HG02870 (cell line): ENCODE results near the gene CTAG1A.
"Not testable (repeated sequence)": the region's sequence is repeated elsewhere in the genome, so short reads cannot be mapped to it uniquely, and the experiment has no call there.

ENCODE experiments used
- ATAC-seq: cut with Tn5 transposase; IDR thresholded peaks from one replicate; pipeline ENCODE4 v1.9.1; 2021; ENCODE audit warnings: mild to moderate bottlenecking, moderate library complexity; ENCODE audit not compliant: unreplicated experiment

The CTAG1A gene

DNA sequence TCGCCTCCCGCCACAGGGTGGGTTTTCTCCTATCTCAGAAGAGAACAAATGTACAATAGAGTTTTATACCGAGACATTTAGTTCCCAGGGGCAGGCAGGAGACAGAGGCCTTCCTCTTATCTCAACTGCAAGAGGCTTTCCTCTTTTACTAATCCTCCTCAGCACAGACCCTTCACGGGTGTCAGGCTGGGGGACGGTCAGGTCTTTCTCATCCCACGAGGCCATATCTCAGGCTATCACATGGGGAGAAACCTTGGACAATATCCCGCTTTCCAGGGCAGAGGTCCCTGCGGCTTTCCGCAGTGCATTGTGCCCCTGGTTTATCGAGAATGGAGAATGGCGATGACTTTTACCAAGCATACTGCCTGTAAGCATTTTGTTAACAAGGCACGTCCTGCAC lies 23.9 kb downstream of the CTAG1A start:
- not testable (repeated sequence) for ATAC-seq

DNA sequence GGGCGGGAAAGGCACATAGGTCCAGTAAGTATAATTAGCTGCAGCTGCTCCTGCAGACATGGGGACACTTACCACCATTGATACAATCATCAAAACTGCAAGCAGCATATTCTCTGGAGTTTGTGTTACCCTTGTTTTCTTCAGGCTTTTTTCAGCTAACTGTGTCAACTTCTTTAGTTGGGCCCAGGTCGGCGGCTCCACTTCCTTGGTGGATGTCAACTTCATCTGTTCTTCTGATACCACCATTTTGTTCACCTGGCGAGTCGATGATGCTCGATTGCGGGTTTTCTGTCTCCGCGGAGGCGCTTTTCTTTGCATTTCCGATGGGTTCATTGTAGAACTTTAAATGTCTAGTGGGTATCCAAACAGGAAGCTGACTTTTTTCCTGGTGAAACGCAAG lies 26.2 kb downstream of the CTAG1A start:
- ATAC-seq = not testable (repeated sequence)

DNA sequence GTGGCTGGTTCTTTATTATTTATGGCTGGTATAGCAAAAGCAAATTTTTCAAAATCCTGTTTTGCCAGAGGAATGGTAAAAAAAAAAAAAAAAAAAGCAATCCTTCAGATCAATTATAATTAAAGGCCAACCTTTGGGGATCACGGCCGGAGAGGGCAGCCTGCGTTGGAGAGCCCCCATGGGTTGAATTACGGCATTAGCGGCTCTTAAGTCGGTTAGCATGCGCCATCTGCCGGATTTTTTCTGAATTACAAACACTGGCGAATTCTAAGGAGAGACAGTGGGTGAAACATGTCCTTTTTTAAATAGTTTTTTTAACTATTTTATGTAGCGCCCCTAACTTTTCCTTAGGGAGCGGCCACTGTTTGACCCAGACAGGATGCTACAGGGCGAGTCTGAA lies 28.7 kb downstream of the CTAG1A start:
- not testable (repeated sequence) for ATAC-seq

GRCh38 chrX:154619182-154619581 lies 34.2 kb downstream of the CTAG1A start, which contains the start of gene CTAG1B:
Gene CTAG1B (minus strand): TSS chrX:154619282. CDS start chrX:154619218, 64 bp downstream.
- not testable (repeated sequence) for ATAC-seq

- ATAC-seq = not testable (repeated sequence)
Measured at GRCh38 chrX:154620767-154621414, 36.0 kb downstream of the CTAG1A start.

- not testable (repeated sequence) for ATAC-seq
Measured at GRCh38 chrX:154628960-154629359, 44.0 kb downstream of the CTAG1A start.

DNA sequence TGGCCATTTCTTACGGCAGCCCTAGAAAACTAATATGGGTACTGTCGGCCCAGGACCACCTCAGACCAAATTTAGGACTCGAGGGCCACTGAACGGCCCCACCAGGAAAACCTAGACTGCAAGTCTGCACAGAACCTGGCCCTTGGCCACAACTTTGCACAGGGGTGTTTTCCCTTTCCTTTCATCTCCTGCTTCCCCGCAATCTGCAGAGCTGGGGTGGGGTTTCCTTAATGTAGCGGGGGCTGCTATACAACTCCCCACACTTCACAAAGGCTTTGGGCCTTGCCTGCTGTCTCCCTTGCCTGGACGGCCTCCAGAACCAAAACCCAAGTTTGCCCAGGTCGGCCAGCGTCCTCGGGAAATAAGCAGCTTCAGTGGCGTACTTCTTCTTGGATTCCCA lies 46.0 kb downstream of the CTAG1A start:
- not testable (repeated sequence) for ATAC-seq

- ATAC-seq = not testable (repeated sequence)
Measured at GRCh38 chrX:154633661-154634060, 48.7 kb downstream of the CTAG1A start.
